IMR-90 (cell line): ENCODE measurements around the gene FOXL1. TPM values are rescaled to one million over a fixed set of nuclear protein-coding genes. Genes with fewer than 3 reads are reported as not detected.

Source experiments
- ATAC-seq: fragments of 200-7000 bp; cut with Tn5 transposase; 2 replicates; pipeline ENCODE4 v1.9.1; 2020; ENCODE audit warnings: low read depth, mild to moderate bottlenecking, moderate library complexity
- BruUV-seq: library from RNA; stranded (reverse); fragments of 400-500 nt; replicated peaks from 2 replicates; lab custom pipeline; 2021; lab: Mats Ljungman, UMichigan
- CTCF ChIA-PET: fragments of 300-600 bp; formaldehyde crosslinking; extraction: SDS; loops from one replicate; lab custom pipeline; 2021; ENCODE audit warnings: antibody characterized with exemption; lab: Yijun Ruan, JAX
- POLR2A ChIA-PET: fragments of 300-600 bp; sonication (Branson Sonifier 250); formaldehyde crosslinking; loops from one replicate; lab custom pipeline; 2022; ENCODE audit warnings: antibody characterized with exemption; ENCODE audit not compliant: unreplicated experiment; lab: Charles Lee
- DNase-seq: peaks from one replicate; pipeline ENCODE4 v3.0.0; 2013
- H2AFZ ChIP-seq: replicated peaks from 2 replicates; pipeline ENCODE3; 2013; ENCODE audit warnings: low read length, mild to moderate bottlenecking; ENCODE audit not compliant: poor library complexity
- H2AK5ac ChIP-seq: 2 replicates; pipeline ENCODE4 v1.6.1; 2013; ENCODE audit warnings: low read depth, low read length, inconsistent platforms
- H2AK9ac ChIP-seq: replicated peaks from 2 replicates; pipeline ENCODE3; 2013; ENCODE audit warnings: mild to moderate bottlenecking, low read depth, low read length, moderate library complexity; ENCODE audit not compliant: poor library complexity
- H2BK120ac ChIP-seq: 2 replicates; pipeline ENCODE4 v1.6.1; 2013; ENCODE audit warnings: low read depth, low read length, inconsistent platforms
- H2BK15ac ChIP-seq: 3 replicates; pipeline ENCODE4 v1.6.1; 2013; ENCODE audit warnings: low read depth, low read length, inconsistent platforms
- H2BK20ac ChIP-seq: 2 replicates; pipeline ENCODE4 v1.6.1; 2013; ENCODE audit warnings: low read depth, mild to moderate bottlenecking, inconsistent platforms, low read length, moderate library complexity
- H2BK5ac ChIP-seq: 2 replicates; pipeline ENCODE4 v1.6.1; 2013; ENCODE audit warnings: mild to moderate bottlenecking, low read depth, low read length, inconsistent platforms; ENCODE audit not compliant: poor library complexity, severe bottlenecking
- H3K14ac ChIP-seq: replicated peaks from 2 replicates; pipeline ENCODE4 v1.6.1; 2013; ENCODE audit warnings: low read depth, low read length, inconsistent platforms
- H3K18ac ChIP-seq: 2 replicates; pipeline ENCODE4 v1.6.1; 2013; ENCODE audit warnings: low read depth, low read length, control low read depth
- H3K23ac ChIP-seq: 2 replicates; pipeline ENCODE4 v1.6.1; 2013; ENCODE audit warnings: low read depth, low read length, inconsistent platforms
- H3K27ac ChIP-seq: 2 replicates; pipeline ENCODE4 v1.5.1; 2013; ENCODE audit warnings: mild to moderate bottlenecking, control low read depth, low read length; ENCODE audit not compliant: insufficient read depth
- H3K27me3 ChIP-seq: 2 replicates; pipeline ENCODE4 v1.6.1; 2013; ENCODE audit warnings: low read length; ENCODE audit not compliant: control insufficient read depth, insufficient read depth
- H3K36me3 ChIP-seq: 2 replicates; pipeline ENCODE4 v1.6.1; 2013; ENCODE audit warnings: low read length, mixed read lengths; ENCODE audit not compliant: control insufficient read depth, insufficient read depth
- H3K4ac ChIP-seq: 2 replicates; pipeline ENCODE4 v1.6.1; 2013; ENCODE audit warnings: low read depth, low read length, inconsistent platforms
- H3K4me1 ChIP-seq: 2 replicates; pipeline ENCODE4 v1.6.1; 2013; ENCODE audit warnings: low read length, mixed read lengths; ENCODE audit not compliant: control insufficient read depth, insufficient read depth
- H3K4me2 ChIP-seq: 2 replicates; pipeline ENCODE4 v1.6.1; 2013; ENCODE audit warnings: low read depth, mild to moderate bottlenecking, control low read depth, low read length, moderate library complexity
- H3K4me3 ChIP-seq: 2 replicates; pipeline ENCODE4 v1.5.1; 2013; ENCODE audit warnings: low read depth, mild to moderate bottlenecking, control low read depth, low read length, moderate library complexity; ENCODE audit not compliant: insufficient read depth
- H3K56ac ChIP-seq: 2 replicates; pipeline ENCODE4 v1.6.1; 2013; ENCODE audit warnings: low read length, inconsistent platforms; ENCODE audit not compliant: insufficient read depth; ENCODE audit errors: extremely low read depth
- H3K79me1 ChIP-seq, 2 experiments: 2 replicates each; pipeline ENCODE4 v1.6.1; 2013; ENCODE audit warnings: low read length in 2 of 2, inconsistent platforms in 1 of 2, low read depth in 1 of 2
- H3K9ac ChIP-seq: 2 replicates; pipeline ENCODE4 v1.6.1; 2013; ENCODE audit warnings: low read depth, low read length, control low read depth
- H3K9me1 ChIP-seq: 2 replicates; pipeline ENCODE4 v1.6.1; 2013; ENCODE audit warnings: low read length, inconsistent platforms; ENCODE audit not compliant: insufficient read depth
- H3K9me3 ChIP-seq: 2 replicates; pipeline ENCODE4 v1.6.1; 2013; ENCODE audit warnings: low read length; ENCODE audit not compliant: control insufficient read depth, insufficient read depth
- H4K20me1 ChIP-seq: 2 replicates; pipeline ENCODE4 v1.6.1; 2013; ENCODE audit warnings: low read length, inconsistent platforms; ENCODE audit not compliant: insufficient read depth
- H4K5ac ChIP-seq: 2 replicates; pipeline ENCODE4 v1.6.1; 2013; ENCODE audit warnings: mild to moderate bottlenecking, low read depth, low read length, control low read depth
- H4K8ac ChIP-seq, 2 experiments: 2 replicates each; pipeline ENCODE4 v1.6.1; 2013; ENCODE audit warnings: low read depth in 2 of 2, low read length in 2 of 2, control low read depth in 1 of 2, inconsistent platforms in 1 of 2
- H4K91ac ChIP-seq: 2 replicates; pipeline ENCODE4 v1.6.1; 2013; ENCODE audit warnings: low read depth, low read length, inconsistent platforms; ENCODE audit not compliant: insufficient read depth
- MAFK ChIP-seq: IDR thresholded peaks from 2 replicates; pipeline ENCODE4 v1.6.1; 2012; ENCODE audit warnings: low read depth, low read length, improper control_type of control experiment
- SMC3 ChIP-seq: fragments of 150-350 bp; IDR thresholded peaks from 2 replicates; pipeline ENCODE4 v1.6.1; 2016; ENCODE audit warnings: low read depth, mild to moderate bottlenecking, antibody characterized with exemption, low read length, moderate library complexity
- WGBS, 2 experiments: methylation state at CpG; one replicate each; pipeline versions ENCODE4 v1.1.5 to v1.1.7; 2013; ENCODE audit warnings: missing lambda C conversion rate in 2 of 2; ENCODE audit not compliant: insufficient read length in 1 of 2; ENCODE audit errors: extremely low coverage in 2 of 2; 5-methylcytosine and 5-hydroxymethylcytosine counted together
- dilution Hi-C: fragments of 300-500 bp; cut with HindIII; formaldehyde crosslinking; loops from one replicate; pipeline ENCODE4 v1.14.3; 2018; ENCODE audit warnings: low sequenced_read_pairs; ENCODE audit not compliant: unreplicated experiment
- in situ Hi-C: fragments of 300-500 bp; cut with MboI; formaldehyde crosslinking; loops from 3 replicates; pipeline ENCODE4 v1.14.3; 2019; ENCODE audit warnings: low sequenced_read_pairs, inconsistent platforms, mixed read lengths
- intact Hi-C: fragments of 100-400 bp; cut with micrococcal nuclease; formaldehyde crosslinking; loops from 2 replicates; pipeline ENCODE4 v1.10.0; 2022
- polyA plus RNA-seq, 3 experiments: library from polyadenylated mRNA; depleted of rRNA; stranded (reverse); fragments of >200 nt; gene quantifications; 2 replicates each; pipeline ENCODE4 v1.2.3, GENCODE V29; 2012; ENCODE audit warnings: low replicate concordance in 1 of 3
- total RNA-seq: library from RNA; depleted of rRNA; stranded (reverse); fragments of >200 nt; gene quantifications from 2 replicates; pipeline ENCODE4 v1.2.3, GENCODE V29; 2012

The FOXL1 gene
- total and polyA plus RNA-seq, 2 of the 4 experiments (the other 2 are of a cell fraction) = 15.2 to 25.8 TPM

DNA sequence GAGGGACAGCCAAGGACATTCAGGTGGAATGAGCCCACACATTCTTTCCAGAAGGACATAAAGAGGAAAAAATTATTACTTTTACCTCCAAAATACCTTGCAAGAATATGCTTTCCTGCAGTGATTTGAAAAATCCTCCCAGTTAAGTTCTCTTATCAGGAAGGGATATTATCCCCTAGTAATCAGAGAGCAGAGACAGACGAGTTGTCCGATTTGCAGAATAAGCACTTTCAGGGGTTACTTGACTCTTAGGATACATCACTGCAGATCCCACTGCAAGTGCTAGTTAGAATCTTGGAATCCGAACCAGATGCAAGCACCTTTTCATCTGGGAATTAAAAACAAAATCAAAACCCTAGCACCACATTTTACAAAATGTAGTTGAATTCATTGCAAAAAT lies 33.6 kb downstream of the FOXL1 start:
- no CpG with 5 or more reads among the region's 3 CpGs for WGBS, 2 experiments
- no peak overlapping the region; the same call in 1 of the 2 replicates for H3K4me2 ChIP-seq

More for the DNA sequence above, 33.6 kb downstream of the FOXL1 start:
- Histone ChIP-seq H2AK9ac (no peak overlapping the region), H3K18ac (no peak overlapping the region), H3K56ac (no peak overlapping the region), H3K23ac (0 out of 2 replicates have a peak overlapping the region, but pooled peaks have one; percentile 93), H3K79me1 (peaks cover 0 to 27% of the 10 kb centered on the region in 2 experiments; a peak in 3 of 4 replicates), H3K36me3 (no peaks in the 10 kb centered on the region), H3K9me3 (no peaks in the 10 kb centered on the region), H2AFZ (no peak overlapping the region), H2BK5ac (peak overlapping the region; percentile 98), H3K27me3 (no peaks in the 10 kb centered on the region), H4K91ac (no peak overlapping the region; the same call in 1 of the 2 replicates), H4K8ac (peak overlapping the region in 1 of 2 experiments; percentile 93; a peak in 2 of 4 replicates), H2BK15ac (peak overlapping the region; percentile 22; the same call in 1 of the 3 replicates), H3K9ac (no peak overlapping the region), H4K5ac (no peak overlapping the region), H3K4me1 (peaks cover 28% of the 10 kb centered on the region), H3K9me1 (peaks cover 33% of the 10 kb centered on the region), H2BK120ac (peak overlapping the region; percentile 98), H3K4me3 (no peak overlapping the region), H2BK20ac (peak overlapping the region; percentile 98), H3K4ac (peak overlapping the region; percentile 98; the same call in 1 of the 2 replicates), H3K14ac (peak overlapping the region; percentile 58; the same call in 1 of the 2 replicates), H3K27ac (no peak overlapping the region), H4K20me1 (peaks cover 4% of the 10 kb centered on the region), H2AK5ac (no peak overlapping the region)
- dilution Hi-C loops (no loop called here), in situ Hi-C loops (no loop called here), intact Hi-C loops (loop anchor here (2.0 to 5.0 kb wide), 2 partner anchors 33 to 50 kb away; partner anchors contain the start of gene FOXL1)
- DNase-seq = no peak
- no peak for ATAC-seq
- TF ChIP-seq MAFK = peak; percentile 68
- TF ChIP-seq SMC3 = no peak
- ChIA-PET CTCF (interaction anchor here (0.8 kb wide), 1 partner anchor 149 kb away, joined by 3 read pairs; no protein-coding TSS in a partner anchor), POLR2A (interaction anchor here (1.0 kb wide), 1 partner anchor 53 kb away, joined by 3 read pairs; no protein-coding TSS in a partner anchor)
- no TSS peak for BruUV-seq
